Bladder microvascular endothelial cell (primary cell): ENCODE measurements around the gene DIAPH2. TPM values are rescaled to one million over a fixed set of nuclear protein-coding genes. Genes with fewer than 3 reads are reported as not detected.

Source experiments
- total RNA-seq: library from RNA; depleted of rRNA; stranded (reverse); fragments of >200 nt; gene quantifications from 2 replicates; pipeline ENCODE4 v1.2.3, GENCODE V29; 2014

Gene DIAPH2
- 19.4 and 30.8 TPM in 2 replicates for total RNA-seq

DNA sequence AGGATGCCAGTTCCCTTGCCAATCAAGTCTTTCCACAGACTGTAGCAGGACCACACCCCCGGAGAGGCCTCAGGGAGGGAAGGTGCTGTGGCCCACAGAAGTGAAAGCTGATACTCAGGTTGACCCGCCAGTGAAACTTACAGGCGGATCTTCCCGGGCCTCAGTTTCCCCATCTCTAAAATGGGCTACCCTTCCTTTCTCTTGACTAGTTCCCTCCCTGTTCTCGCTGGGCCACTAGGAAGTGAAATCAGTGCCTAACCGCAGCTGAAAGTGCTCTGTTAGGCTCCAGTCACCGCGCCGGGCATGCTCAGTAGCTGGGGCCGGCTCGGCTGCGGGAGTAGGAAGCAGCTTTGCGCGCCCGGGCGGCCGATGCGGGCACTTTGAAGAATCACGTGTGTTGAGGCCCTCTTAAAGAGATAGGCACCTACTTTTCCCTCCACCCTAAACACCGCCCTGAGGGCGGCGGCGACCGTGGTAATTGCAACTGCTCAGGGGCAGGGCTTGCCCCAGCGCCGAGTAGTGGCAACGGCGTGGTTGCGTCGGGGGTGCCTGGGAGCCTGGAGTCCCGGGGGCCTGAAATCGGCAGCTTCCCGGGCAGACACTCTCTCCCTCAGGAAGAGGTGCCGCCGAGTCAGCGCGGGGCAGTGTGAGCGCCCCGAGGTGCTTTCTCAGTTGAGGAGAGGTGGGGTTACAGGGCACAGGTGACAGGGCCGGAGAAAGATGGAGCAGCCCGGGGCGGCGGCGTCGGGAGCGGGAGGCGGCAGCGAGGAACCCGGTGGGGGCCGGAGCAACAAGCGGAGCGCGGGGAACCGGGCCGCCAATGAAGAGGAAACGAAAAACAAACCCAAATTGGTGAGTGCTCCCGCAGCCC is at the start of gene DIAPH2:
TSS of gene DIAPH2 (plus strand) at position 504 of the 871 bp plus-strand sequence.

DNA sequence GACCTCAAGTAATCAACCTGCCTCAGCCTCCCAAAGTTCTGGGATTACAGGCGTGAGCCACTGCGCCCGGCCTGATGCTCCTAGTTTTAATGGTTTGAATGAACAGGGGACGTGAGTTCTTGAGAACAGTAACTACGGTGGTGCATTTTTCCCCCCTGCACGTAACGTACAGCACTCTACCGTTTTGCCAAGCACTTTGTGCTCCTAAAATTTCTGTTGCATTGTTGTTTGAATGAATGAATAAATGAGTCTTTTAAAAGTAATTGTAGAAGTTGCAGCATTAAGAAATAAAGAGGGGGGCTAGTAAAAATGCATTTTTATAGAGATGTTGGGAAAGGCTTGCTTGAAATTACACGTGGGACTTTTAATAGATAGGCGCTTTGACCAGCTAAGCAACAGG is 199.0 kb downstream of the DIAPH2 start, which contains the start of gene RPA4:
TSS of gene RPA4 (plus strand) at position 301 of the 400 bp plus-strand sequence. CDS start 403 bp downstream, outside the sequence.

Other genes with a start within 250 kb of the DIAPH2 start
- gene RPA4, start 199.1 kb downstream of the DIAPH2 start, total RNA-seq, result 1.3 and 4.7 TPM in 2 replicates